ENCODE measurements around the gene LCE5A.
"Not testable (repeated sequence)": the region's sequence is repeated elsewhere in the genome, so short reads cannot be mapped to it uniquely, and the experiment has no call there.

Gene LCE5A

DNA sequence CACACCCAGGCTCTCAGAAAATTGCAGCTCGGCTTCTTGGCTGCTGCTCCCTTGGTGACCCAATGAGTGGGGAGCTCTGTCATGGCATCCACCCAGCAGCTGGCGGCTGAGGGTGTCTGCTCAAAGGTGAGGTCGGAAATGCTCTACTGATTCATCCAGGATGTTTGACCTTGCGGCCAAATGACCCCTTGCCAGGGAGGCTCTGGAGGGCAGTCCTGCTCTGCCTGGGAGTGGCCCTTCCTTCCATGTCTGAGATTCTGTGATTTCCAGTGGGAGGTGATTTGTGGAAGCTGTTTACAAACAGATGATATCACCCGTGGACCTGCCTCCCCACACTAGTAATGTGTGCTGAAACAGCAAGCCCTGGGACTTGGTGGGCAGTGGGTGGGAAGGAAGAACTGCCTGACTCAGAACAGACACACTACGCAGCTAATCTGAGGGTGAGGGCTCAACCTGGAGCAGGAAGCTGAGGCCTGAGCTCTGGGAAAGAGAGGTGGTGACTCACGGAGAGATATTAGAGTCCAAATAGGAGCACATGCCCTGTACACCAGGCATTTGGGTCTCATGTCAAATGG, 6.7 kb downstream of the LCE5A start:
- no peak for DNase-seq

DNA sequence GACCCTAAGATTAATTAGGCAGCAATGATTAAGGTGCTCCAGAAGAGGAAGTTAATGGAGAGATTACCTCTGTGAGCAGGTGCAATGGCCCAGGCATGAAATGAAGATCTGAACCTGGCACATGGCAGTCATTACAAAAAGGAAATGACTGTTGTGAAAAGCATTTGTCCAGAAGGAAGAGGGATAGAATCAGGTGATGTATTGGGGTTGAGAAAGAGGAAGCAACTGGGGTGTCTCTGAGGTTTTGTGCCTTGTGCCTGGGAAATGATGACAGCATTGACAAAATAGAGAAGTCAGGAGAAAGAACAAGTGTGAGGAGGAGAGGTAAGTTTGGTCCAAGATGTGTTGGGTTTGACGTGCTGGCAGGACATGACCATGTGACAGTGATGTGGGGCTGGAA, 9.2 kb downstream of the LCE5A start:
- DNase-seq = no peak

GRCh38 chr1:152520561-152521090, 10.0 kb downstream of the LCE5A start:
- no peak for DNase-seq

- DNase-seq = no peak
Measured at GRCh38 chr1:152525080-152525641, 14.6 kb downstream of the LCE5A start.

GRCh38 chr1:152533327-152533938, 22.8 kb downstream of the LCE5A start:
- peak; percentile 31 to 64 for DNase-seq

- no peak for DNase-seq
Measured at GRCh38 chr1:152535774-152536173, 25.2 kb downstream of the LCE5A start.

GRCh38 chr1:152537496-152537895, 26.9 kb downstream of the LCE5A start:
- DNase-seq = no peak

- no peak for DNase-seq
Measured at GRCh38 chr1:152539901-152540300, 29.3 kb downstream of the LCE5A start.

DNA sequence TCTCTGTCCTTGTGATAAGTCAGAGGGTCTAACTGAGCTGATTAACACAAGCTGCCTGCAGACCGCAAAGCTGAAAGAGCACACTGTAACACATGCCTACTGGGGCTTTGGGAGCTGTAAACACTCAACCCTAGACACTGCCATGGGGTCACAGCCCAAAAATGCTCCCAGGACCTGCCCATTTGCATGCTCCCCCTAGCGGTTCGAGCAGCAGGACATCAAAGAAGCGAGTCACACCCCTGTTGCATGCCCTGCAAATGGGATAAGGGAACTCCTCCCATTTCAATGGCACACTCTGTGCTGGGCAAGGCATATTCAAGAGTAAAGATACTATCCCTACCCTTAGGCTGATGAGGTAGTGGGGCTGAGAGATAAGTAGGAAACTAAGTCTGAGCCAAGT, 33.2 kb downstream of the LCE5A start:
- peak in 1 of 2 donors; percentile 5 for DNase-seq

- no peak for DNase-seq
Measured at GRCh38 chr1:152546704-152547103, 36.1 kb downstream of the LCE5A start.

DNA sequence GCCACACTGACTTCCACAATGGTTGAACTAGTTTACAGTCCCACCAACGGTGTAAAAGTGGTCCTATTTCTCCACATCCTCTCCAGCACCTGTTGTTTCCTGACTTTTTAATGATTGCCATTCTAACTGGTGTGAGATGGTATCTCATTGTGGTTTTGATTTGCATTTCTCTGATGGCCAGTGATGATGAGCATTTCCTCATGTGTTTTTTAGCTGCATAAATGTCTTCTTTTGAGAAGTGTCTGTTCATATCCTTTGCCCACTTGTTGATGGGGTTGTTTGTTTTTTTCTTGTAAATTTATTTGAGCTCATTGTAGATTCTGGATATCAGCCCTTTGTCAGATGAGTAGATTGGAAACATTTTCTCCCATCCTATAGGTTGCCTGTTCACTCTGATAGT, 37.8 kb downstream of the LCE5A start:
- DNase-seq = not testable (repeated sequence)
